Glomerular endothelial cell (primary cell): ENCODE measurements around the gene ITPKC. TPM values are rescaled to one million over a fixed set of nuclear protein-coding genes. Genes with fewer than 3 reads are reported as not detected.
A peak's percentile ranks its signal among the peaks of the same experiment; 100 is the strongest.
"Not testable (repeated sequence)": the region's sequence is repeated elsewhere in the genome, so short reads cannot be mapped to it uniquely, and the experiment has no call there.

Source experiments
- DNase-seq: peaks from one replicate; pipeline ENCODE4 v3.0.0-alpha.2; 2011; ENCODE audit warnings: low read depth, low spot score; ENCODE audit errors: extremely low read depth
- total RNA-seq: library from RNA; depleted of rRNA; stranded (reverse); fragments of >200 nt; gene quantifications from 2 replicates; pipeline ENCODE4 v1.2.3, GENCODE V29; 2015

The ITPKC gene
- total RNA-seq, 1 donor from 2014 or later: 24.9 TPM

GRCh38 chr19:40714441-40715299 lies 2.2 kb upstream of the ITPKC start:
- DNase-seq: no peak

- DNase-seq: peak; percentile 65
These were observed 856 bp upstream of the ITPKC start for GRCh38 chr19:40716031-40716481.

- DNase-seq: no peak
These were observed 490 bp downstream of the ITPKC start for GRCh38 chr19:40717325-40717879.

DNA sequence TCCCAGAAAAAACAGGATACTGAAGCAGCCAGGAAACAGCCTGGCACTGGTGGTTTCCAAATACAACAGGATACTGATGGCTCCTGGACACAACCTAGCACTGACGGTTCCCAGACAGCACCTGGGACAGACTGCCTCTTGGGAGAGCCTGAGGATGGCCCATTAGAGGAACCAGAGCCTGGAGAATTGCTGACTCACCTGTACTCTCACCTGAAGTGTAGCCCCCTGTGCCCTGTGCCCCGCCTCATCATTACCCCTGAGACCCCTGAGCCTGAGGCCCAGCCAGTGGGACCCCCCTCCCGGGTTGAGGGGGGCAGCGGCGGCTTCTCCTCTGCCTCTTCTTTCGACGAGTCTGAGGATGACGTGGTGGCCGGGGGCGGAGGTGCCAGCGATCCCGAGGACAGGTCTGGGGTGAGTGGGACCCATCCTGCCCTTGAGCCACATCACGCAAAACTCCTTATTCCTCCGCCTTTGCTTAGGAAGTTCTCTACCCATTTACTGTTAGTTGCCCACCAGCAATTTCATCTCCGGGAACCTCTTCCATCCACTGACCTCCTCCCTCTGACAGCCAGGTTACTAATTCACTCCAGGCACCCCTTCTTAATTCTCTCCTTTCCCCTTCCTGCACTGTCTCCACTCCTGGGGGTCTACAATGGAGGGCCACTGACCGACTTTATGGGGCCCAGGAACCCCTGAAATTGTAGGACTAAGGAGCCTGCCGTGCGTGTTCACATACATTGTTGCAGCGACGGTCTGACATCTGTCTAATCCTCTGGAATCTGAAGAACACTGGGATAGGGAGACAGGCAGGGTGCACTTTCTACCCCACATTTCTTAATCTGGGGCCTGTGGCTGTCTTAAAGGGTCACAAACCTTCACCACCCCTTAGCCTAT lies 1.2 kb downstream of the ITPKC start:
- DNase-seq: no peak

GRCh38 chr19:40718774-40719391 lies 2.0 kb downstream of the ITPKC start:
- no peak for DNase-seq

- no peak for DNase-seq
These were observed 2.5 kb downstream of the ITPKC start for GRCh38 chr19:40719414-40719894.

DNA sequence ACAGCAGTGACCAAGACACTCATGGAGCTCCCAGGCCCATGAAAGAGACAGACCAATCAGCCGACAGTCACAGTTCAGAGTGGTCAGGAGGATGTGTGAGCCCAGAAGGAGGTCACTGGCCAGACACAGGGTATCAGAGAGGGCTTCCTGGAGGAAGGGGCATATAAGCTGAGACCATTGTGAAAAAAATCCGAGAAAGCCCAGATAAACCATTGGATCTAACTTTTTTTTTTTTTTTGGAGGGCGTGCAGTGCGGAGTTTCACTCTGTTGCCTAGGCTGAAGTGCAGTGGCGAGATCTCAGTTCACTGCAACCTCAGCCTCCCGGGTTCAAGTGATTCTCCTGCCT lies 4.2 kb downstream of the ITPKC start:
- DNase-seq: no peak

DNA sequence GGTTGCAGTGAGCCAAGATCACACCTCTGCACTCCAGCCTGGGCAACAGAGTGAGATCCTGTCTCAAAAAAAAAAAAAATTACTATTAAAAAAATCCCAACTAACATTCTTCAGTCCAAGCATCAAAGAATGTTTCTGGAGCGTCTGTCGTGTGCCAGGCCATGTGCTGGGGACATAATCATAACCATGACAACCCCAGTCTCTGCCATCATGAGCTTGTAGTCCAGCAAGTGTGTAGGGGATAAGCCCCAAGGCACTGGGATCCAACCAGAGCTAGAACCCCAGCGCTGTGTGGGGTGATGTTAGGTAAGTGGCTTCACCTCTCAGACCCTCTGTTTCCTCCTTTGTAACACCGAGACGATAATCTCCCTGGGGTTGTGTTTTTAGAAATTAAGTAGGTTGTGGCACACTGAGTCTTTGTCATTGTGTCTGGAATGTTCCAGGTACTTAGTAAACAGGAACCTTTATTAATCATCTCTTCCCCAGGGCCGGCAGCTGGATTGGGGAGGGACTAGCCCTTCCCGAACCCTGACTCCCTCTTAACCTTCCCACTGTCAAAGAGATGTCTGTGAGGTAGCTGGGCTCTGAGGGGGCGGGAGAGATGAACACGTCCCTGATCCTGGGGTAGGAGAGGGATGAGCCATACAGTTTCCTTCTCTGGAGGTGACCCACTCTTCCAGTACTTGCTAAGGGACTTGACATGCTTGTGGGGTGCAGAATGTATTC lies 5.2 kb downstream of the ITPKC start:
- peak; percentile 39 for DNase-seq

DNA sequence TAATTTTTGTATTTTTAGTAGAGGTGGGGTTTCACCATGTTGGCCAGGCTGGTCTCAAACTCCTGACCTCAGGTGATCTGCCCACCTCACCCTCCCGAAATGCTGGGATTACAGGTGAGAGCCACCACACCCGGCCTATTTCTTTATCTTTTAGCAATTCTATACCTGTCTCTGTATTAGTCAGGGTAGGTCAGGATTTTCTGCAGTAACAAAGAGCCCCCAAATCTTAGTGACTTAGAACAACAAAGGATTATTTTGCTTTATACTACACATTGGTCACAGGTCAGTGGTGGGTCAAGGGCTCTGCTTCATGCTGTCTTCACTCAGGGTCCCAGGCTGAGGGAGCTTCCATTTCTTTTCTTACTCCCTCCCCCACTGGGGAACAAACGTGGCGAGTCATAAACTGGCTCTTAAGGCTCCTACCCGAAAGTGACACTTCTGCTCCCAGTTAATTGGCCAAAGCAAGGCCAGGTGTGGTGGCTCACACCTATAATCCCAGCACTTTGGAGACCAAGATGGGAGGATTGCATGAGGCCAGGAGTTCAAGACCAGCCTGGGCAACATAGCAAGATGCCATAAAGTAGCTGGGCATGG lies 6.8 kb downstream of the ITPKC start:
- DNase-seq: no peak

- DNase-seq: no peak
These were observed 7.4 kb downstream of the ITPKC start for GRCh38 chr19:40724315-40724714.

DNA sequence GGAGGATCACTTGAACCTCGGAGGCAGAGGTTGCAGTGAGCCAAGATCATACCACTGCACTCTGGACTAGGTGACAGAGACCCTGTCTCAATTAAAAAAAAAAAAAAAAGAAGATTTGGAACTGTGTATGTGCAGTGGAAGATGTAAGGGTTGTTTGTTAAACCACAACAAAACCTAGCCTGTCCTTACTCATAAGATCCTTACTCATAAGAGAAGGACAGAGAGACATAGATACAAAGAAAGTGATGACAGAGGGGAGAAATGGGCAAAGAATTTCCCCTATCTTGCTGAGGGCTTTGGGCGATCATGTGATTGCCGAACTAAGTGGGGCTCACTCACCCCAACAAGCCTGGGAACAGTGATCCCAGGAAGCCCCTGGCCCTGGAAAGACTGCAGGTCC lies 7.9 kb downstream of the ITPKC start:
- no peak for DNase-seq

GRCh38 chr19:40726279-40726678 lies 9.4 kb downstream of the ITPKC start:
- no peak for DNase-seq

GRCh38 chr19:40730065-40730464 lies 13.2 kb downstream of the ITPKC start:
- DNase-seq: not testable (repeated sequence)

- not testable (repeated sequence) for DNase-seq
These were observed 15.4 kb downstream of the ITPKC start for GRCh38 chr19:40732304-40732703.

GRCh38 chr19:40733149-40733548 lies 16.2 kb downstream of the ITPKC start:
- no peak for DNase-seq

GRCh38 chr19:40735013-40735771 lies 18.3 kb downstream of the ITPKC start:
- DNase-seq: no peak

DNA sequence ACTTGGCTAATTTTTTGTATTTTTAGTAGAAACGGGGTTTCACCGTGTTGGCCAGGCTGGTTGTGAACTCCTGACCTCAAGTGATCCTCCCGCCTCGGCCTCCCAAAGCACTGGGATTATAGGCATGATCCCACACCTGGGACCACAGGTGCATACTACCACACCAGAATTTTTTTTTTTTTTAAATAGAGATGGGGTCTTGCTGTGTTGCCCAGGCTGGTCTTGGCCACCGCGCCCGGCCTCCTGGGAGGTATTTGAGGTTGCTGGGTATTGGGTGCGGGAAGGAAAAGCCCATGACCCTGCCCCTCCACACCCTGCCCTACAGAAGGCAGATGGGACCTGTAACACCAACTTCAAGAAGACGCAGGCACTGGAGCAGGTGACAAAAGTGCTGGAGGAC lies 19.7 kb downstream of the ITPKC start:
- DNase-seq: no peak

- DNase-seq: no peak
These were observed 20.3 kb downstream of the ITPKC start for GRCh38 chr19:40737102-40737644.
